Activated CD4-positive, alpha-beta memory T cell treated with anti-CD3 and anti-CD28 coated beads, Interleukin-2, amount 10 ng/mL, durations not matched to agents 7 days and 5 days (primary cell): ENCODE measurements around the gene CDC42EP1. TPM values are rescaled to one million over a fixed set of nuclear protein-coding genes. Genes with fewer than 3 reads are reported as not detected.
"Not testable (repeated sequence)": the region's sequence is repeated elsewhere in the genome, so short reads cannot be mapped to it uniquely, and the experiment has no call there.

Source experiments
- CTCF ChIA-PET: fragments of 350-600 bp; sonication (Branson Sonifier 250); formaldehyde crosslinking; loops from one replicate; lab custom pipeline; 2021; ENCODE audit warnings: antibody characterized with exemption, inconsistent platforms; lab: Charles Lee
- POLR2A ChIA-PET: fragments of 350-600 bp; sonication (Branson Sonifier 250); formaldehyde crosslinking; loops from one replicate; lab custom pipeline; 2021; ENCODE audit warnings: antibody characterized with exemption; lab: Charles Lee
- DNase-seq: peaks from one replicate; pipeline ENCODE4 v3.0.0-alpha.2; 2020
- H3K27ac Mint-ChIP-seq: one replicate; pipeline ENCODE4 v1.8.0; 2021; ENCODE audit warnings: mild to moderate bottlenecking, mixed read lengths
- H3K27me3 Mint-ChIP-seq: one replicate; pipeline ENCODE4 v1.8.0; 2021; ENCODE audit warnings: mixed read lengths
- H3K36me3 Mint-ChIP-seq: one replicate; pipeline ENCODE4 v1.8.0; 2021; ENCODE audit warnings: low read depth, mixed read lengths
- H3K4me1 Mint-ChIP-seq: one replicate; pipeline ENCODE4 v1.8.0; 2021; ENCODE audit warnings: mixed read lengths
- H3K4me3 Mint-ChIP-seq: one replicate; pipeline ENCODE4 v1.8.0; 2021; ENCODE audit warnings: mild to moderate bottlenecking, mixed read lengths
- H3K9me3 Mint-ChIP-seq: one replicate; pipeline ENCODE4 v1.8.0; 2021; ENCODE audit warnings: mixed read lengths
- total RNA-seq, 2 experiments: library from RNA; stranded (reverse); gene quantifications; one replicate each; pipeline ENCODE4 v1.2.3, GENCODE V29; 2021

CDC42EP1 gene
- total RNA-seq, 2 experiments from 2014 or later: 0.95 to 1.1 TPM

DNA sequence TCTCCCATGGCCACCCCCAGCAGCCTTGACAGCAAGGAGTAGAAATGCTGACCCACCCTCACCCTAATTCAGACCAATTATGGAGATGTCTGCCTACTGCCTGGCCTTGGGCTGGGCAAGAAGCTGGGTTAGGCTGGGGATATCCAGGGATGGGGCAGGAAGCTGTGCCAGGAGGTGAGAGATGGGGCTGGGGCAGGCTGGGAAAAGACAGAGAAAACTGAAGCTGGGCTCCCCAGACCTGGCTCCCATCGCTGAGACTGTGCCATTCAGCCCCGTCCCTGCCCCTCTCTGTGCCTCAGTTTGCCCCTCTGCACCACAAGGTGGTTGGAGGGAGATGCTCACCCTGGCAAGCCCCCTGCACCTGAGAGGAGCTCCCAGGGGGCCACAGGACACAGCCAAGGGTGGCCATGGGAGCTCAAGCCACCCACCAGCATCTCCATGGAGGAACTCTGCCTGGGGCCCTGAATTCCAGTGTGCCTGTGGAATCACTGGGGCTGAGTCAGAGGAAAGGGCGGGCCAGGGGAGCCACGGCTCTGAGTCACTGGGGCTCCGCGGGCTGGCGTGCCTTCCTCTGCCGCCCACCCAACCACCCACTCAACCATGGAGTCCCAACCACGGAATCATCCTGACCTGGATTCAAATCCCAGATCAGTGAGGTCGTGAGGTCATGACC lies 35.1 kb upstream of the CDC42EP1 start:
- no peak for DNase-seq
- H3K27me3 Mint-ChIP-seq: peaks cover 39% of the 10 kb centered on the region
- H3K4me3 Mint-ChIP-seq: no peak overlapping the region
- H3K4me1 Mint-ChIP-seq: peaks cover 16% of the 10 kb centered on the region
- H3K9me3 Mint-ChIP-seq: no peaks in the 10 kb centered on the region
- H3K36me3 Mint-ChIP-seq: no peaks in the 10 kb centered on the region
- CTCF ChIA-PET: interaction anchor here (0.9 kb wide), 1 partner anchor 14 kb away, joined by 3 read pairs; no protein-coding TSS in a partner anchor
- no peak overlapping the region for H3K27ac Mint-ChIP-seq
- POLR2A ChIA-PET: interaction anchor here (1.0 kb wide), 1 partner anchor 42 kb away, joined by 3 read pairs; no protein-coding TSS in a partner anchor

- no peaks in the 10 kb centered on the region for H3K9me3 Mint-ChIP-seq
- ChIA-PET CTCF (no interaction called here), POLR2A (interaction anchor here (1.0 kb wide), 1 partner anchor 41 kb away, joined by 3 read pairs; no protein-coding TSS in a partner anchor)
- no peak overlapping the region for H3K27ac Mint-ChIP-seq
- no peaks in the 10 kb centered on the region for H3K36me3 Mint-ChIP-seq
- H3K27me3 Mint-ChIP-seq: peaks cover 36% of the 10 kb centered on the region
- H3K4me1 Mint-ChIP-seq: peaks cover 14% of the 10 kb centered on the region
- no peak overlapping the region for H3K4me3 Mint-ChIP-seq
- no peak for DNase-seq
Measured at GRCh38 chr22:37525746-37526350, 34.4 kb upstream of the CDC42EP1 start.

- H3K4me3 Mint-ChIP-seq: no peak overlapping the region
- no peak overlapping the region for H3K27ac Mint-ChIP-seq
- no peaks in the 10 kb centered on the region for H3K9me3 Mint-ChIP-seq
- POLR2A ChIA-PET: interaction anchor here (0.6 kb wide), 1 partner anchor 76 kb away, joined by 3 read pairs; no protein-coding TSS in a partner anchor
- H3K27me3 Mint-ChIP-seq: peaks cover 32% of the 10 kb centered on the region
- peaks cover 15% of the 10 kb centered on the region for H3K4me1 Mint-ChIP-seq
- no peak for DNase-seq
- CTCF ChIA-PET: no interaction called here
- H3K36me3 Mint-ChIP-seq: no peaks in the 10 kb centered on the region
Measured at GRCh38 chr22:37526376-37526775, 33.9 kb upstream of the CDC42EP1 start.

GRCh38 chr22:37527081-37527752 lies 33.1 kb upstream of the CDC42EP1 start:
- not testable (repeated sequence) for DNase-seq, H3K27ac Mint-ChIP-seq, H3K4me3 Mint-ChIP-seq, H3K9me3 Mint-ChIP-seq, H3K36me3 Mint-ChIP-seq
- peaks cover 17% of the 10 kb centered on the region for H3K4me1 Mint-ChIP-seq
- ChIA-PET POLR2A (interaction anchor here (0.6 kb wide), 2 partner anchors 43 to 77 kb away, joined by 3 read pairs; no protein-coding TSS in a partner anchor), CTCF (interaction anchor here (1.0 kb wide), 1 partner anchor 55 kb away, joined by 3 read pairs; no protein-coding TSS in a partner anchor)
- H3K27me3 Mint-ChIP-seq: peaks cover 27% of the 10 kb centered on the region

DNA sequence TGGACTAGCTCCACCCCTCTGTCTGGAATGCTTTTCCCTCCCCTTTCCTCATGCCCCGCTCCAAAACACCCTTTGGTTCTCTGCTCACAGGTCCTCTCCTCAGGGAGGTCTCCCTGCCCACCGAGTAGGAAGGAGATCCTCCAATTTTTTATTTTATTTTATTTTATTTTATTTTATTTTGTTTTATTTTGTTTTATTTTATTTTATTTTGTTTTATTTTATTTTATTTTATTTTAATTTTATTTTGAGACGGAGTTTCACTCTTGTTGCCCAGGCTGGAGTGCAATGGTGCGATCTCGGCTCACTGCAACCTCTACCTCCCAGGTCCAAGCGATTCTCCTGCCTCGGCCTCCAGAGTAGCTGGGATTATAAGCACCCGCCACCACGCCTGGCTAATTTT lies 32.3 kb upstream of the CDC42EP1 start:
- H3K36me3 Mint-ChIP-seq, DNase-seq, H3K9me3 Mint-ChIP-seq, H3K4me3 Mint-ChIP-seq, POLR2A ChIA-PET, H3K27ac Mint-ChIP-seq: not testable (repeated sequence)
- CTCF ChIA-PET: interaction anchor here (1.0 to 2.4 kb wide), 3 partner anchors 10 to 55 kb away, joined by 3 to 8 read pairs (median 8); no protein-coding TSS in a partner anchor
- H3K4me1 Mint-ChIP-seq: peaks cover 19% of the 10 kb centered on the region
- H3K27me3 Mint-ChIP-seq: peaks cover 20% of the 10 kb centered on the region

DNA sequence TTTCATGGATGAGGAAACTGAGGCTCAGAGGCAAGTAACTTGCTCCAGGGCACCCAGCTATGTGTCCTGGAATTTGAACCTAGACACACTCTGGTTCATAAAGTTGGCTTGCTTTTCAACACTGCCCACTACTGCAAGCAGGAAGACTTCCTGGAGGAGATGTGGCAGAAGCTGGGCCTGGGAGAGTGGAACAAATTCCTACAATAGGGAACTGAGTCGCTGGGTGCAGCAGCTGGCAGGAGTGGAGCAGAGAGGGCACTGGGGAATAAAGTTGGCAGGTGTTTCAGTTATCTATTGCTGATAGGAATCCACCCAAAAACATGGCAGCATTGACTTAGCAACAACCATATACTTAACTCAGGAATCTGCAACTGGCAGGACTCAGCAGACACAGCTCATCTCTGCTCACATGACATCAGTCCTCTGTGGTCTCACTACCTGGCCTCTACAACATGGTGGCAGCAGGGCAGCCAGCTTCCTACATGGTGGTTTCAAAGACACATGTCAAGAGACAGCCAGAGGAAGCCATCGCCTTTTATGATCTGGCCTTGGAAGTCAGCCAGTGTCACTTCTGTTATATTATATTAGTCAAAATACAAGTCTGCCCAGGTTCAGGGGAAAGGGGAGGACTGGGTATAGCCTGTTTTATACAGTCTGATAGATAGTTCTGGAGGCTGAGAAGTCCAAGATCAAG lies 30.5 kb upstream of the CDC42EP1 start:
- Mint-ChIP-seq H3K9me3 (no peaks in the 10 kb centered on the region), H3K27me3 (peaks cover 19% of the 10 kb centered on the region), H3K36me3 (no peaks in the 10 kb centered on the region), H3K4me1 (peaks cover 33% of the 10 kb centered on the region), H3K27ac (no peak overlapping the region), H3K4me3 (no peak overlapping the region)
- ChIA-PET CTCF (interaction anchor here (0.7 to 2.4 kb wide), 5 partner anchors 8 to 63 kb away, joined by 3 to 8 read pairs (median 5); no protein-coding TSS in a partner anchor), POLR2A (no interaction called here)
- peak; percentile 30 for DNase-seq

DNA sequence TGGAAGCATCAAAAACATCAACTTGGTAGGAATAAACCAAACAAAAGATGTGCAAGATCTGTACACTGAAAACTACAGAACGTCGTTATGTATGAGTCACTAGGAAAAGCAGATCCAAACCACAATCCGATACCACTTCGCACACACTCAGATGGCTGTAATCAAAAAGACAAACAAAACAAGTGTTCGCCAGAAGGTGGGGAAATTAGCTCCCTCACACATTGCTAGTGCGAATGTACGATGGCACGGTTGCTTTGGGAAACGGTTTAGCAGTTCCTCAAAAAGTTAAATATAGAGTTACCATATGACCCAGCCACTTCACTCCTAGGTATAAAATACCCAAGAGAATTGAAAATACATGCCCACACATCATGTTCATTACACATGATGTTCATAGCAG lies 26.3 kb upstream of the CDC42EP1 start:
- ChIA-PET CTCF (interaction anchor here (0.6 to 2.2 kb wide), 6 partner anchors 33 to 217 kb away, joined by 3 to 18 read pairs (median 4); partner anchors contain the start of gene LGALS2), POLR2A (interaction anchor here (1.4 kb wide), 1 partner anchor 33 kb away, joined by 3 read pairs; no protein-coding TSS in a partner anchor)
- H3K27me3 Mint-ChIP-seq: peaks cover 16% of the 10 kb centered on the region
- peak; percentile 28 for DNase-seq
- no peaks in the 10 kb centered on the region for H3K36me3 Mint-ChIP-seq
- no peaks in the 10 kb centered on the region for H3K9me3 Mint-ChIP-seq
- no peak overlapping the region for H3K4me3 Mint-ChIP-seq
- peaks cover 39% of the 10 kb centered on the region for H3K4me1 Mint-ChIP-seq
- no peak overlapping the region for H3K27ac Mint-ChIP-seq

DNA sequence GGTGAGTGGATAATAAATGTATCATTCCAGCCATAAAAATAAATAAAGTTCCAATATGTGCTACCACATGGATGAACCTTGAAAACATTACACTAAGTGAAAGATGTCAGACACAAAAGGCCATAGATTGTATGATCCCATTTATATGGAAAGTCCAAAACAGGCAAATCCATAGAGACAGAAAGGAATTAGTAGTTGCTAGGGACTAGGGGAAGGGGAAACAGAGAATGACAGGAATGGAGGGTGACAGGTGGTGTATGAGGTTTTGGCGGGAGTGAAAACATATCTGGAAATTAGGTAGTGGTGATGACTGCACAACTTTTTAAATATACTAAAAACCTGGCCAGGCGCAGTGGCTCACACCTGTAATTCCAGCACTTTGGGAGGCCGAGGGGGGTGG lies 25.8 kb upstream of the CDC42EP1 start:
- ChIA-PET CTCF (interaction anchor here (2.2 kb wide), 1 partner anchor 32 kb away, joined by 18 read pairs; no protein-coding TSS in a partner anchor), POLR2A (interaction anchor here (1.4 kb wide), 1 partner anchor 32 kb away, joined by 3 read pairs; no protein-coding TSS in a partner anchor)
- peaks cover 42% of the 10 kb centered on the region for H3K4me1 Mint-ChIP-seq
- H3K27me3 Mint-ChIP-seq: peaks cover 18% of the 10 kb centered on the region
- no peak overlapping the region for H3K4me3 Mint-ChIP-seq
- DNase-seq: no peak
- no peak overlapping the region for H3K27ac Mint-ChIP-seq
- H3K36me3 Mint-ChIP-seq: no peaks in the 10 kb centered on the region
- no peaks in the 10 kb centered on the region for H3K9me3 Mint-ChIP-seq

DNA sequence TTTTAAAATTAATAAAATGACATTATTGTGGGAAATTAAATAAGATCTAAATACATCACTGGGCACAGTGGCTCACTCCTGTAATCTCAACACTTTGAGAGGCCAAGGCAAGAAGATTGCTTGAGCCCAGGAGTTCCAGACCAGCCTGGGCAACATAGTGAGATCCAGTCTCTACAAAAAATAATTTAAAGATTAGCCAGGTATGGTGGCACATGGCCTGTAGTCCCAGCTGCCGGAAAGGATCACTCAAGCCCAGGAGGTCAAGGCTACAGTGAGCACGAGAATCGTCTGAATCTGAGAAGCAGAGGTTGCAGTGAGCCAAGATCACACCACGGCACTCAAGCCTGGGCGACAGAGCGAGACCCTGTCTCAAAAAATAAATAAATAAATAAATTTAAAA lies 25.1 kb upstream of the CDC42EP1 start:
- H3K4me3 Mint-ChIP-seq: no peak overlapping the region
- H3K27me3 Mint-ChIP-seq: peaks cover 21% of the 10 kb centered on the region
- POLR2A ChIA-PET: no interaction called here
- no peaks in the 10 kb centered on the region for H3K36me3 Mint-ChIP-seq
- DNase-seq: no peak
- CTCF ChIA-PET: no interaction called here
- peaks cover 37% of the 10 kb centered on the region for H3K4me1 Mint-ChIP-seq
- no peaks in the 10 kb centered on the region for H3K9me3 Mint-ChIP-seq
- H3K27ac Mint-ChIP-seq: no peak overlapping the region

GRCh38 chr22:37538590-37539357 lies 21.5 kb upstream of the CDC42EP1 start:
- ChIA-PET CTCF (interaction anchor here (1.0 to 16.5 kb wide), 15 partner anchors 10 to 311 kb away, joined by 3 to 374 read pairs (median 5); partner anchors contain the start of genes CDC42EP1, MFNG and PDXP), POLR2A (interaction anchor here (1.1 to 3.9 kb wide), 3 partner anchors 18 to 54 kb away, joined by 3 to 39 read pairs (median 11); no protein-coding TSS in a partner anchor)
- Mint-ChIP-seq H3K36me3 (no peaks in the 10 kb centered on the region), H3K4me1 (peaks cover 50% of the 10 kb centered on the region), H3K4me3 (no peak overlapping the region), H3K27ac (no peak overlapping the region), H3K27me3 (peaks cover 21% of the 10 kb centered on the region), H3K9me3 (no peaks in the 10 kb centered on the region)
- peak; percentile 94 for DNase-seq

DNA sequence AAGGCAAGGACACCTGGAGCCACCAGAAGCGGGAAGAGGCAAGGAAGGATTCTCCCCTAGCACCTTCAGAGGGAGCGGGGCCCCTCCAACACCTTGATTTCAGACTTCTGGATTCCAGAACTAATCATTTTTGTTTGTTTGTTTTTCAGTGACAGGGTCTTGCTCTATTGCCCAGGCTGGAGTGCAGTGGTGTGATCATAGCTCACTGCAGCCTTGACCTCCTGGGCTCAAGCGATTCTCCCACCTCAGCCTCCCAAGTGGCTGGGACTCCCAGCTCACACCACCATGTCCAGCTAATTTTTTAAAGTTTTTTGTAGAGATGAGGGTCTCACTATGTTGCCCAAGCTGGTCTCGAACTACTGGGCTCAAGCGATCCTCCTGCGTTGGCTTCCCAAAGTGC lies 20.5 kb upstream of the CDC42EP1 start:
- H3K4me3 Mint-ChIP-seq, H3K27ac Mint-ChIP-seq, H3K36me3 Mint-ChIP-seq: not testable (repeated sequence)

More for the DNA sequence above, 20.5 kb upstream of the CDC42EP1 start:
- CTCF ChIA-PET: interaction anchor here (0.7 to 16.5 kb wide), 9 partner anchors 10 to 279 kb away, joined by 3 to 374 read pairs (median 6); partner anchors contain the start of genes CDC42EP1 and GGA1
- POLR2A ChIA-PET: interaction anchor here (1.0 to 3.9 kb wide), 2 partner anchors 16 to 27 kb away, joined by 3 to 39 read pairs; no protein-coding TSS in a partner anchor
- Mint-ChIP-seq H3K27me3 (peaks cover 16% of the 10 kb centered on the region), H3K4me1 (peaks cover 41% of the 10 kb centered on the region)
- DNase-seq, H3K9me3 Mint-ChIP-seq: not testable (repeated sequence)
